ENCODE measurements around the gene KIAA1328. TPM values are rescaled to one million over a fixed set of nuclear protein-coding genes. Genes with fewer than 3 reads are reported as not detected.
"Not testable (repeated sequence)": the region's sequence is repeated elsewhere in the genome, so short reads cannot be mapped to it uniquely, and the experiment has no call there.

KIAA1328 gene
- total and polyA plus RNA-seq, 3 donors from 2014 or later, result 19.9 to 48.7 (median 35.0) TPM

DNA sequence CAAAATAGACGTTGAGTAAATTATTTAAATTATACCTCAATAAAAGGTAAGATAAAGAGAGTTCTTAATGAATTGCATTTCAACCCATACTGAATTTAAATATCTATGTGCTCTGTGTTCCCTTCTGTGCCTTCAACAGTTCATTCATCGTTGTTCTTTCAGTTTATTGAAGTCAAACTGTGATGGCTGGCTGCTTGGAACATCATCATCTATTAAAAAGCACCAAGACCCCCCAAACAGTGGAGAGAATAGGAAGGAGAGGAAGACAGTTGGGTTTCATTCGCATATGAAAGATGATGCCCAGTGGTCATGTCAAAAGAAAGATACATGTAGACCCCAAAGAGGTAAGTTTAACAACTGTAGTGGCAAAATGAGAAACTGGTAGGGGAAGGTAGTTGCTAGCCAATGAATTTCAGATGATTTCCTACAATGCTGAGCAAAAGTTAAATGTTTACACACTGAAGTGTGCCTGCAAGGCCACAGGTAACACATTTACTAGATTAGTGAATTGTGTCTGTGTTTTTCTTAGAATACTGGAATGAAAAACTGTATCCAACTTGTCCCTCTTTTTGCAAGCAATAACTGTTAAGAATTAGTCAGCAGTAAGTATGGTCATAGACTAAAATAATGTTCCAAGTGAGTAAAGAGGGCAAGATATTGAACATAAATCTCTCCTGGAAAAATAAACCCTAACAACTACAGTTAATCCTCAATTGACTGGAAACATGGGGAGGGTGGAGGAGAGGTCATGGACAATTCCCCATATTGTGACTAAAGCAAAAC, 331.3 kb downstream of the KIAA1328 start:
- no peak overlapping the region for H3K27ac ChIP-seq
- H3K9me3 ChIP-seq, result no peaks in the 10 kb centered on the region
- no peaks in the 10 kb centered on the region for H3K27me3 ChIP-seq
- no peak for DNase-seq
- intact Hi-C loops (cut with DNase I; ENCODE audit: low total_unique reads), result no loop called here
- H3K4me3 ChIP-seq, result no peak overlapping the region
- H3K4me1 ChIP-seq, result no peaks in the 10 kb centered on the region
- WGBS, 2 donors, result 64 to 73% methylated on average over 3 of the region's 3 CpGs
- TF ChIP-seq POLR2A (IDR thresholded peaks at IDR 0.05), result no peak
- TF ChIP-seq CTCF (IDR thresholded peaks at IDR 0.05), result no peak
- H3K36me3 ChIP-seq (ENCODE audit: low read depth, missing control alignments), result no peaks in the 10 kb centered on the region

DNA sequence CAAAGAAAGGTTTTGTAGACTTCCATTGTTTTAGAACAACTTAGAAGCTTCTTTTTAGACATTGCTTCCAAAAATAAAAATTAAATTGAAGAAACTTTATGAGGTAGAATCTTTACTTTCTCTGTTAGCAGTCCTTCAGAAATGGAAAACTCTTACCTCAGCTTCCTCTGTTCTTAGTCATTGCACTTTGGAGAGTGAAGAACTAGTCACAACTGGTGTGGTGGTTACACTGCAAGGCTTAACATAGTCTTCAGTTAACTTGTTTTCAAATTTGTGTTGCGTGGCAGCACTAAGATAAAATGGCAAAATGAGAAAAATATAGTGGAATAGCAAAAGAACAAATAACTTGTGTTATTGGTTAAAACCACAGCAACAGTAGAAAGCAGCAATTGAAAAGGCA, 332.6 kb downstream of the KIAA1328 start:
- no peaks in the 10 kb centered on the region for H3K27me3 ChIP-seq
- WGBS, 2 donors, result 94 to 97% methylated on average over 1 of the region's 1 CpG
- DNase-seq, result no peak
- no peaks in the 10 kb centered on the region for H3K9me3 ChIP-seq
- intact Hi-C loops (cut with DNase I; ENCODE audit: low total_unique reads), result no loop called here
- no peak overlapping the region for H3K4me3 ChIP-seq
- H3K4me1 ChIP-seq, result no peaks in the 10 kb centered on the region
- no peak for TF ChIP-seq POLR2A (IDR thresholded peaks at IDR 0.05)
- TF ChIP-seq CTCF (IDR thresholded peaks at IDR 0.05), result no peak
- no peak overlapping the region for H3K27ac ChIP-seq
- no peaks in the 10 kb centered on the region for H3K36me3 ChIP-seq (ENCODE audit: low read depth, missing control alignments)

- Histone ChIP-seq H3K27me3 (no peaks in the 10 kb centered on the region), H3K27ac (no peak overlapping the region), H3K4me1 (no peaks in the 10 kb centered on the region), H3K9me3 (no peaks in the 10 kb centered on the region), H3K36me3 (ENCODE audit: low read depth, missing control alignments) (no peaks in the 10 kb centered on the region), H3K4me3 (no peak overlapping the region)
- intact Hi-C loops (cut with DNase I; ENCODE audit: low total_unique reads), result no loop called here
- no peak for DNase-seq
- TF ChIP-seq POLR2A (IDR thresholded peaks at IDR 0.05) (no peak), CTCF (IDR thresholded peaks at IDR 0.05) (no peak)
- WGBS, 2 donors, result 91 to 93% methylated on average over 1 of the region's 1 CpG
Observed at GRCh38 chr18:37162551-37162950, 333.6 kb downstream of the KIAA1328 start.

DNA sequence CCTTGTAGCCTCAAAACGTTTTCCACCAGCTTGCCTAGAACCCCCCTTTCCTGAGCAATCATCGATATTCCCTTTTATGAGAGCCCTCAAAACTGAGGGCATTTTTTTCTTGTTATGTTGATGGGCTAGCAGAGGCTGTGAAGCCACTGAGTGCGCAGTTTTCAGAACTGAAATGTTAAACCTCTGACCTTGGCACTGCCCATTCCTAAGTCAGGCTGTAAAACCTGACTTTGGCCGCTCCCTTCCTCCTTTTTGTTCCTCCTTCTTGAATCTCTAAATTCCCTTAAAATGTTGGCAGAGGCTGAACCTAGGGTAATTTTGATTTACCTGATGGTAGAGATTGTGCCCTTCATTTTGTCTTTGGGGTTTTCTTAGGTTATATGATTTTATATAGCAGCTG, 334.2 kb downstream of the KIAA1328 start:
- intact Hi-C loops (cut with DNase I; ENCODE audit: low total_unique reads), result no loop called here
- no peak overlapping the region for H3K4me3 ChIP-seq
- DNase-seq, result no peak
- no peaks in the 10 kb centered on the region for H3K9me3 ChIP-seq
- TF ChIP-seq POLR2A (IDR thresholded peaks at IDR 0.05) (no peak), CTCF (IDR thresholded peaks at IDR 0.05) (no peak)
- H3K36me3 ChIP-seq (ENCODE audit: low read depth, missing control alignments), result no peaks in the 10 kb centered on the region
- no peak overlapping the region for H3K27ac ChIP-seq
- no peaks in the 10 kb centered on the region for H3K27me3 ChIP-seq
- 79 to 81% methylated on average over 4 of the region's 4 CpGs for WGBS, 2 donors
- no peaks in the 10 kb centered on the region for H3K4me1 ChIP-seq

DNA sequence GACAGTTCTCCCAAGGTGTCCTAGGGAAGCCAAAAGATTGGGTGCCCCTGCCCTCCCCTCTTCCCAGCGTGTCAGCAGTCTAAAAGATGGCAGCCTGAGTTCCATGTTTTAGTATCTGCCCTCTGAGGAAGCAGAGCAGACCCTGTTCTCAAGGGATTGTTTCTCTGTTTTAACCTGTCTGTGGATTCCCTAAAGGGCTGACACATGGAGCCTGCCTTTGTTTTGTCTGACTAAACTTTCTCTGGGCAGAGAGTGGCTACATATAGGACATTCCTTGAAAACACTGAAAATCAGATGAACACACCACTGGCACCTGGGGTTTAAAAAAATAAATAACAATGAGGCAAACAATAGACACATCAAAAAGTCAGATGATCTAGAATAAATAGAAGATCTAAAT, 337.6 kb downstream of the KIAA1328 start:
- Histone ChIP-seq H3K27me3 (no peaks in the 10 kb centered on the region), H3K27ac (no peak overlapping the region), H3K36me3 (ENCODE audit: low read depth, missing control alignments) (no peaks in the 10 kb centered on the region), H3K4me1 (no peaks in the 10 kb centered on the region), H3K4me3 (no peak overlapping the region), H3K9me3 (no peaks in the 10 kb centered on the region)
- WGBS, 2 donors, result 89 to 100% methylated on average over 1 of the region's 1 CpG
- intact Hi-C loops (cut with DNase I; ENCODE audit: low total_unique reads), result no loop called here
- TF ChIP-seq CTCF (IDR thresholded peaks at IDR 0.05) (no peak), POLR2A (IDR thresholded peaks at IDR 0.05) (no peak)
- DNase-seq, result no peak

- H3K4me1 ChIP-seq; H3K27ac ChIP-seq; DNase-seq; H3K9me3 ChIP-seq; intact Hi-C loops (cut with DNase I; ENCODE audit: low total_unique reads); H3K36me3 ChIP-seq (ENCODE audit: low read depth, missing control alignments); H3K4me3 ChIP-seq; H3K27me3 ChIP-seq: not testable (repeated sequence)
- 87 to 92% methylated on average over 6 of the region's 6 CpGs for WGBS, 2 donors
Observed at GRCh38 chr18:37166966-37167365, 338.0 kb downstream of the KIAA1328 start.
